HCT116 (cell line): Measurements from ENCODE around the gene MOB3B. TPM values are rescaled to one million over a fixed set of nuclear protein-coding genes. Genes with fewer than 3 reads are reported as not detected.

Source experiments
- ATAC-seq: fragments of 200-7000 bp; cut with Tn5 transposase; 2 replicates; pipeline ENCODE4 v1.9.1; 2020; ENCODE audit warnings: mild to moderate bottlenecking, moderate library complexity
- BruUV-seq: library from RNA; stranded (reverse); fragments of 400-500 nt; replicated peaks from 2 replicates; lab custom pipeline; 2021; lab: Mats Ljungman, UMichigan
- CTCF ChIA-PET: fragments of 300-600 bp; sonication (Branson Sonifier 250); formaldehyde crosslinking; loops from one replicate; lab custom pipeline; 2021; ENCODE audit warnings: antibody characterized with exemption; lab: Charles Lee
- POLR2A ChIA-PET: fragments of 300-600, 350-600 bp; sonication (Branson Sonifier 250); formaldehyde crosslinking; loops from one replicate; lab custom pipeline; 2021; ENCODE audit warnings: antibody characterized with exemption; lab: Charles Lee
- RAD21 ChIA-PET, 2 experiments: fragments of 300-600 bp; sonication (Branson Sonifier 250); formaldehyde crosslinking; loops; one replicate each; lab custom pipeline; 2023; ENCODE audit warnings: low total read pairs in 2 of 2; ENCODE audit not compliant: uncharacterized antibody in 2 of 2, unreplicated experiment in 2 of 2, low non-redundant PET in 1 of 2; lab: Charles Lee
- DNase-seq: peaks from one replicate; pipeline ENCODE4 v3.0.0-alpha.2; 2010; ENCODE audit warnings: low read depth, low spot score
- H2AFZ ChIP-seq: fragments of 200-600 bp; shearing (Covaris generic), sonication (generic); 2 replicates; pipeline ENCODE4 v1.6.1; 2017; ENCODE audit warnings: low read depth, mixed run types, mixed read lengths, antibody characterized with exemption, low read length; ENCODE audit not compliant: poor library complexity, severe bottlenecking
- H3K27ac ChIP-seq: 2 replicates; pipeline ENCODE4 v1.5.1; 2012; ENCODE audit warnings: low read depth, low read length
- H3K27me3 ChIP-seq: fragments of 200-600 bp; sonication (generic); 2 replicates; pipeline ENCODE4 v1.6.1; 2016; ENCODE audit warnings: mixed run types, low read length, mixed read lengths; ENCODE audit not compliant: insufficient read depth
- H3K36me3 ChIP-seq, 2 experiments: fragments of 200-500 bp in 1 of 2; fragments of 200-600 bp in 1 of 2; sonication (Bioruptor generic) in 1 of 2; sonication (generic) in 1 of 2; 2 replicates each; pipeline versions ENCODE4 v1.5.1 to v1.6.1; 2014 to 2016; ENCODE audit warnings: low read length in 2 of 2, inconsistent platforms in 1 of 2, mixed read lengths in 1 of 2, mixed run types in 1 of 2; ENCODE audit not compliant: insufficient read depth in 2 of 2, control insufficient read depth in 1 of 2
- H3K4me1 ChIP-seq, 2 experiments: fragments of 200-600 bp in 1 of 2; sonication (generic) in 1 of 2; 2 replicates each; pipeline versions ENCODE4 v1.5.1 to v1.6.1; 2012 to 2017; ENCODE audit warnings: low read length in 2 of 2, inconsistent platforms in 1 of 2, mild to moderate bottlenecking in 1 of 2, mixed read lengths in 1 of 2, mixed run types in 1 of 2, moderate library complexity in 1 of 2; ENCODE audit not compliant: insufficient read depth in 2 of 2, control insufficient read depth in 1 of 2
- H3K4me2 ChIP-seq: fragments of 200-600 bp; sonication (generic); 2 replicates; pipeline ENCODE4 v1.6.1; 2017; ENCODE audit warnings: mixed run types, low read length, mixed read lengths
- H3K4me3 ChIP-seq, 2 experiments: fragments of 200-600 bp in 1 of 2; sonication (generic) in 1 of 2; replicated peaks in 1 of 2; 2 replicates each; pipeline ENCODE4 v1.5.1; 2011 to 2016; ENCODE audit warnings: low read length in 2 of 2, control low read depth in 1 of 2, low read depth in 1 of 2, mild to moderate bottlenecking in 1 of 2, mixed read lengths in 1 of 2, mixed run types in 1 of 2
- H3K79me2 ChIP-seq: fragments of 200-600 bp; sonication (generic); 2 replicates; pipeline ENCODE4 v1.6.1; 2017; ENCODE audit warnings: mild to moderate bottlenecking, mixed run types, low read length, moderate library complexity, mixed read lengths; ENCODE audit not compliant: insufficient read depth
- H3K9ac ChIP-seq: fragments of 200-600 bp; sonication (generic); 2 replicates; pipeline ENCODE4 v1.6.1; 2016; ENCODE audit warnings: low read length, mixed read lengths
- H3K9me2 ChIP-seq: fragments of 200-600 bp; sonication (generic), shearing (Covaris generic); 2 replicates; pipeline ENCODE4 v1.6.1; 2017; ENCODE audit warnings: mixed run types, mild to moderate bottlenecking, moderate library complexity; ENCODE audit not compliant: insufficient read depth
- H3K9me3 ChIP-seq, 2 experiments: fragments of 200-500 bp in 1 of 2; fragments of 200-600 bp in 1 of 2; sonication (Bioruptor generic) in 1 of 2; sonication (generic) in 1 of 2; 2 replicates each; pipeline ENCODE4 v1.6.1; 2014 to 2017; ENCODE audit warnings: low read length in 2 of 2, mixed read lengths in 2 of 2, inconsistent platforms in 1 of 2, low read depth in 1 of 2, mild to moderate bottlenecking in 1 of 2, mixed run types in 1 of 2, moderate library complexity in 1 of 2; ENCODE audit not compliant: control insufficient read depth in 1 of 2, insufficient read depth in 1 of 2
- H4K20me1 ChIP-seq: fragments of 200-600 bp; sonication (generic), shearing (Covaris generic); 2 replicates; pipeline ENCODE4 v1.6.1; 2017; ENCODE audit warnings: mixed run types, mild to moderate bottlenecking, moderate library complexity; ENCODE audit not compliant: insufficient read depth
- EGR1 ChIP-seq: IDR thresholded peaks from 2 replicates; pipeline ENCODE4 v1.6.1; 2012; ENCODE audit warnings: low read depth
- ELF1 ChIP-seq: IDR thresholded peaks from 2 replicates; pipeline ENCODE4 v1.6.1; 2012; ENCODE audit warnings: low read depth, borderline replicate concordance
- EZH2 ChIP-seq: fragments of 200-600 bp; sonication (generic); IDR thresholded peaks from 2 replicates; pipeline ENCODE4 v1.6.1; 2017; ENCODE audit warnings: antibody characterized with exemption, mixed run types
- FOSL1 ChIP-seq: IDR thresholded peaks from 2 replicates; pipeline ENCODE4 v1.6.1; 2012; ENCODE audit warnings: low read depth
- JUND ChIP-seq: IDR thresholded peaks from 2 replicates; pipeline ENCODE4 v1.6.1; 2012
- POLR2A ChIP-seq: IDR thresholded peaks from 2 replicates; pipeline ENCODE4 v1.7.0; 2011; ENCODE audit warnings: borderline replicate concordance; ENCODE audit not compliant: insufficient read depth, insufficient read length; ENCODE audit errors: extremely low read depth
- POLR2AphosphoS5 ChIP-seq: IDR thresholded peaks from 2 replicates; pipeline ENCODE4 v1.6.1; 2011; ENCODE audit warnings: mild to moderate bottlenecking, low read depth, low read length, moderate library complexity
- REST ChIP-seq: IDR thresholded peaks from 2 replicates; pipeline ENCODE4 v1.6.1; 2012; ENCODE audit warnings: low read depth
- SIN3A ChIP-seq: IDR thresholded peaks from 2 replicates; pipeline ENCODE4 v1.6.1; 2012; ENCODE audit warnings: low read depth
- SRF ChIP-seq: IDR thresholded peaks from 2 replicates; pipeline ENCODE4 v1.6.1; 2012; ENCODE audit warnings: low read depth
- TCF7L2 ChIP-seq: IDR thresholded peaks from 2 replicates; pipeline ENCODE4 v1.7.0; 2011; ENCODE audit warnings: borderline replicate concordance, inconsistent platforms; ENCODE audit not compliant: insufficient read depth, insufficient read length; ENCODE audit errors: extremely low read depth
- ZFX ChIP-seq: fragments of 450-650 bp; IDR thresholded peaks from 2 replicates; pipeline ENCODE4 v1.6.1; 2017
- intact Hi-C: fragments of 100-400 bp; cut with micrococcal nuclease; formaldehyde crosslinking; loops from 2 replicates; pipeline ENCODE4 v1.10.0; 2022
- total RNA-seq: library from RNA; stranded (reverse); gene quantifications from one replicate; pipeline ENCODE4 v1.2.1, GENCODE V29; 2021; ENCODE audit not compliant: unreplicated experiment
- TF ChIP-seq, protein P1 (sequence below), 3 experiments: fragments of 200-600 bp in 1 of 3; sonication (generic) in 1 of 3; IDR thresholded peaks in 2 of 3; conservative IDR thresholded peaks in 1 of 3; 2 replicates each; pipeline ENCODE4 v1.5.1; 2012 to 2017; ENCODE audit warnings: low read depth in 2 of 3, low read length in 2 of 3, antibody characterized with exemption in 1 of 3, borderline replicate concordance in 1 of 3, control low read depth in 1 of 3, mild to moderate bottlenecking in 1 of 3, mixed read lengths in 1 of 3, mixed run types in 1 of 3, moderate library complexity in 1 of 3; ENCODE audit not compliant: insufficient read depth in 1 of 3
- TF ChIP-seq, protein P2 (sequence below): IDR thresholded peaks from 2 replicates; pipeline ENCODE4 v1.6.1; 2012

The MOB3B gene
- total RNA-seq, 1 experiment from 2014 or later: 1.2 TPM

- ChIA-PET POLR2A (no interaction called here), RAD21 (no interaction called here), CTCF (no interaction called here)
- intact Hi-C loops: no loop called here
- Histone ChIP-seq H3K4me2 (no peak overlapping the region), H3K4me3 (no peak overlapping the region), H3K9me2 (no peaks in the 10 kb centered on the region), H3K9ac (no peak overlapping the region), H3K4me1 (no peaks in the 10 kb centered on the region), H3K27ac (no peak overlapping the region), H3K9me3 (no peaks in the 10 kb centered on the region), H3K36me3 (no peaks in the 10 kb centered on the region), H2AFZ (no peak overlapping the region), H3K27me3 (no peaks in the 10 kb centered on the region), H4K20me1 (no peaks in the 10 kb centered on the region), H3K79me2 (no peaks in the 10 kb centered on the region)
- TF ChIP-seq POLR2A (no peak), SRF (no peak), EZH2 (no peak), JUND (no peak), ZFX (no peak), SIN3A (no peak), FOSL1 (no peak), POLR2AphosphoS5 (no peak), ELF1 (no peak), EGR1 (no peak), REST (no peak), TCF7L2 (no peak)
- TF ChIP-seq, protein P1, sequence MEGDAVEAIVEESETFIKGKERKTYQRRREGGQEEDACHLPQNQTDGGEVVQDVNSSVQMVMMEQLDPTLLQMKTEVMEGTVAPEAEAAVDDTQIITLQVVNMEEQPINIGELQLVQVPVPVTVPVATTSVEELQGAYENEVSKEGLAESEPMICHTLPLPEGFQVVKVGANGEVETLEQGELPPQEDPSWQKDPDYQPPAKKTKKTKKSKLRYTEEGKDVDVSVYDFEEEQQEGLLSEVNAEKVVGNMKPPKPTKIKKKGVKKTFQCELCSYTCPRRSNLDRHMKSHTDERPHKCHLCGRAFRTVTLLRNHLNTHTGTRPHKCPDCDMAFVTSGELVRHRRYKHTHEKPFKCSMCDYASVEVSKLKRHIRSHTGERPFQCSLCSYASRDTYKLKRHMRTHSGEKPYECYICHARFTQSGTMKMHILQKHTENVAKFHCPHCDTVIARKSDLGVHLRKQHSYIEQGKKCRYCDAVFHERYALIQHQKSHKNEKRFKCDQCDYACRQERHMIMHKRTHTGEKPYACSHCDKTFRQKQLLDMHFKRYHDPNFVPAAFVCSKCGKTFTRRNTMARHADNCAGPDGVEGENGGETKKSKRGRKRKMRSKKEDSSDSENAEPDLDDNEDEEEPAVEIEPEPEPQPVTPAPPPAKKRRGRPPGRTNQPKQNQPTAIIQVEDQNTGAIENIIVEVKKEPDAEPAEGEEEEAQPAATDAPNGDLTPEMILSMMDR (IDR thresholded peaks at IDR 0.05 in 2 of 3, conservative IDR thresholded peaks at IDR 0.05 in 1 of 3; ENCODE audit: borderline replicate concordance in 1 of 3, insufficient read depth in 1 of 3, low read depth in 2 of 3, low read length in 2 of 3): no peak
- TF ChIP-seq, protein P2, sequence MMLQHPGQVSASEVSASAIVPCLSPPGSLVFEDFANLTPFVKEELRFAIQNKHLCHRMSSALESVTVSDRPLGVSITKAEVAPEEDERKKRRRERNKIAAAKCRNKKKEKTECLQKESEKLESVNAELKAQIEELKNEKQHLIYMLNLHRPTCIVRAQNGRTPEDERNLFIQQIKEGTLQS: no peak
- DNase-seq (no peak), ATAC-seq (no peak)
- no TSS peak for BruUV-seq
These were observed 88.5 kb downstream of the MOB3B start for GRCh38 chr9:27440888-27441740.
